ENCODE results near the gene ANAPC13.
A peak's percentile ranks its signal among the peaks of the same experiment; 100 is the strongest.

- TF ChIP-seq, protein P1, sequence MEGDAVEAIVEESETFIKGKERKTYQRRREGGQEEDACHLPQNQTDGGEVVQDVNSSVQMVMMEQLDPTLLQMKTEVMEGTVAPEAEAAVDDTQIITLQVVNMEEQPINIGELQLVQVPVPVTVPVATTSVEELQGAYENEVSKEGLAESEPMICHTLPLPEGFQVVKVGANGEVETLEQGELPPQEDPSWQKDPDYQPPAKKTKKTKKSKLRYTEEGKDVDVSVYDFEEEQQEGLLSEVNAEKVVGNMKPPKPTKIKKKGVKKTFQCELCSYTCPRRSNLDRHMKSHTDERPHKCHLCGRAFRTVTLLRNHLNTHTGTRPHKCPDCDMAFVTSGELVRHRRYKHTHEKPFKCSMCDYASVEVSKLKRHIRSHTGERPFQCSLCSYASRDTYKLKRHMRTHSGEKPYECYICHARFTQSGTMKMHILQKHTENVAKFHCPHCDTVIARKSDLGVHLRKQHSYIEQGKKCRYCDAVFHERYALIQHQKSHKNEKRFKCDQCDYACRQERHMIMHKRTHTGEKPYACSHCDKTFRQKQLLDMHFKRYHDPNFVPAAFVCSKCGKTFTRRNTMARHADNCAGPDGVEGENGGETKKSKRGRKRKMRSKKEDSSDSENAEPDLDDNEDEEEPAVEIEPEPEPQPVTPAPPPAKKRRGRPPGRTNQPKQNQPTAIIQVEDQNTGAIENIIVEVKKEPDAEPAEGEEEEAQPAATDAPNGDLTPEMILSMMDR (conservative IDR thresholded peaks at IDR 0.05; ENCODE audit: low read depth, low read length) = no peak
- TF ChIP-seq RFX5 (IDR thresholded peaks at IDR 0.05; ENCODE audit: low read depth, low read length) (no peak), POLR2A (IDR thresholded peaks at IDR 0.05; ENCODE audit: low read depth, low read length) (no peak), ELK1 (IDR thresholded peaks at IDR 0.05; ENCODE audit: borderline replicate concordance, low read depth, low read length) (no peak), RCOR1 (IDR thresholded peaks at IDR 0.05; ENCODE audit: insufficient replicate concordance, low read length) (no peak), CHD1 (IDR thresholded peaks at IDR 0.05; ENCODE audit: low read depth, low read length) (no peak), NFE2L2 (IDR thresholded peaks at IDR 0.05; ENCODE audit: low read depth, low read length) (no peak), CEBPB (IDR thresholded peaks at IDR 0.05; ENCODE audit: low read depth, low read length) (no peak), RAD21 (IDR thresholded peaks at IDR 0.05; ENCODE audit: low read length) (no peak; the same call in 1 of the 2 replicates), FOS (IDR thresholded peaks at IDR 0.05; ENCODE audit: low read depth, low read length) (peak; percentile 75), BHLHE40 (IDR thresholded peaks at IDR 0.05; ENCODE audit: low read depth, low read length) (peak; percentile 68)
- TF ChIP-seq, protein P2, sequence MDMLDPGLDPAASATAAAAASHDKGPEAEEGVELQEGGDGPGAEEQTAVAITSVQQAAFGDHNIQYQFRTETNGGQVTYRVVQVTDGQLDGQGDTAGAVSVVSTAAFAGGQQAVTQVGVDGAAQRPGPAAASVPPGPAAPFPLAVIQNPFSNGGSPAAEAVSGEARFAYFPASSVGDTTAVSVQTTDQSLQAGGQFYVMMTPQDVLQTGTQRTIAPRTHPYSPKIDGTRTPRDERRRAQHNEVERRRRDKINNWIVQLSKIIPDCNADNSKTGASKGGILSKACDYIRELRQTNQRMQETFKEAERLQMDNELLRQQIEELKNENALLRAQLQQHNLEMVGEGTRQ (IDR thresholded peaks at IDR 0.05; ENCODE audit: low read depth, low read length) = no peak
Measured at GRCh38 chr3:134471521-134472193, 14.1 kb downstream of the ANAPC13 start.

Data from IMR-90 (cell line).